Hepatocyte (in vitro differentiated cells): Measurements from ENCODE around the gene PAQR9. TPM values are rescaled to one million over a fixed set of nuclear protein-coding genes. Genes with fewer than 3 reads are reported as not detected.
A peak's percentile ranks its signal among the peaks of the same experiment; 100 is the strongest.

Experiments used
- DNase-seq: peaks from one replicate; pipeline ENCODE4 v3.0.0-alpha.2; 2016; ENCODE audit warnings: low spot score
- H2AFZ ChIP-seq: fragments of 200-600 bp; sonication (generic); 2 replicates; pipeline ENCODE4 v1.6.0; 2016; ENCODE audit warnings: antibody characterized with exemption, mild to moderate bottlenecking
- H3K27ac ChIP-seq: fragments of 200-600 bp; sonication (generic); 2 replicates; pipeline ENCODE4 v1.5.1; 2016; ENCODE audit warnings: mild to moderate bottlenecking
- H3K27me3 ChIP-seq: fragments of 200-600 bp; sonication (generic); 2 replicates; pipeline ENCODE4 v1.6.1; 2016
- H3K36me3 ChIP-seq: fragments of 200-600 bp; sonication (generic); replicated peaks from 2 replicates; pipeline ENCODE4 v1.5.1; 2016; ENCODE audit warnings: low read depth; ENCODE audit not compliant: insufficient read depth
- H3K4me1 ChIP-seq: fragments of 200-600 bp; sonication (generic); 2 replicates; pipeline ENCODE4 v1.5.1; 2016; ENCODE audit warnings: mild to moderate bottlenecking, moderate library complexity; ENCODE audit not compliant: insufficient read depth
- H3K4me2 ChIP-seq: fragments of 200-600 bp; sonication (generic); 2 replicates; pipeline ENCODE4 v1.6.0; 2016
- H3K4me3 ChIP-seq: fragments of 200-600 bp; sonication (generic); 2 replicates; pipeline ENCODE4 v1.5.1; 2016; ENCODE audit warnings: mild to moderate bottlenecking
- H3K79me2 ChIP-seq: fragments of 200-600 bp; sonication (generic); 2 replicates; pipeline ENCODE4 v1.6.0; 2017; ENCODE audit warnings: mild to moderate bottlenecking
- H3K9me2 ChIP-seq: fragments of 200-600 bp; sonication (generic); replicated peaks from 2 replicates; pipeline ENCODE4 v1.6.0; 2017; ENCODE audit warnings: mild to moderate bottlenecking; ENCODE audit not compliant: insufficient read depth
- H3K9me3 ChIP-seq: fragments of 200-600 bp; sonication (generic); 2 replicates; pipeline ENCODE4 v1.5.1; 2016; ENCODE audit warnings: low read depth, mild to moderate bottlenecking
- H4K20me1 ChIP-seq: fragments of 200-600 bp; sonication (generic); 2 replicates; pipeline ENCODE4 v1.6.0; 2016; ENCODE audit warnings: mild to moderate bottlenecking; ENCODE audit not compliant: insufficient read depth, poor library complexity, severe bottlenecking
- EZH2 ChIP-seq: fragments of 200-600 bp; sonication (generic); IDR thresholded peaks from 2 replicates; pipeline ENCODE4 v1.6.1; 2016; ENCODE audit warnings: antibody characterized with exemption, mild to moderate bottlenecking, borderline replicate concordance
- EZH2phosphoT487 ChIP-seq: fragments of 200-600 bp; sonication (generic); IDR thresholded peaks from one replicate; pipeline ENCODE4 v1.6.1; 2018; ENCODE audit warnings: antibody characterized with exemption, mild to moderate bottlenecking, low read depth, moderate library complexity; ENCODE audit not compliant: unreplicated experiment, severe bottlenecking
- WGBS: methylation state at CpG from one replicate; pipeline ENCODE4 v1.1.6; 2016; ENCODE audit warnings: low lambda C conversion rate; ENCODE audit errors: missing lambda C conversion rate; 5-methylcytosine and 5-hydroxymethylcytosine counted together
- polyA plus RNA-seq: library from polyadenylated mRNA; unstranded; fragments of >200 nt; fragmentation: Nextera tagmentation; extraction: Ambion mirVana; gene quantifications from 2 replicates; pipeline ENCODE4 v1.2.1, GENCODE V29; 2016
- total RNA-seq: library from RNA; depleted of rRNA; stranded (reverse); fragments of >200 nt; gene quantifications from 2 replicates; pipeline ENCODE4 v1.2.3, GENCODE V29; 2014
- TF ChIP-seq, protein P1 (sequence below): fragments of 200-600 bp; sonication (generic); IDR thresholded peaks from 2 replicates; pipeline ENCODE4 v1.5.1; 2016; ENCODE audit warnings: antibody characterized with exemption, mild to moderate bottlenecking; ENCODE audit not compliant: poor library complexity

Gene PAQR9, protein sequence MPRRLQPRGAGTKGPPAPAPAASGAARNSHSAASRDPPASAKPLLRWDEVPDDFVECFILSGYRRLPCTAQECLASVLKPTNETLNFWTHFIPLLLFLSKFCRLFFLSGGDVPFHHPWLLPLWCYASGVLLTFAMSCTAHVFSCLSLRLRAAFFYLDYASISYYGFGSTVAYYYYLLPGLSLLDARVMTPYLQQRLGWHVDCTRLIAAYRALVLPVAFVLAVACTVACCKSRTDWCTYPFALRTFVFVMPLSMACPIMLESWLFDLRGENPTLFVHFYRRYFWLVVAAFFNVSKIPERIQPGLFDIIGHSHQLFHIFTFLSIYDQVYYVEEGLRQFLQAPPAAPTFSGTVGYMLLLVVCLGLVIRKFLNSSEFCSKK
- 2.9 and 3.8 TPM in 2 replicates for total RNA-seq
- polyA plus RNA-seq, result 1.3 and 3.8 TPM in 2 replicates

GRCh38 chr3:142963516-142964448 is at the start of gene PAQR9:
PAQR9 (minus strand) TSS chr3:142963674; CDS start chr3:142963336, 338 bp downstream.
- H3K4me1 ChIP-seq, result no peaks in the 10 kb centered on the region
- peaks cover 65% of the 10 kb centered on the region for H3K27me3 ChIP-seq
- H4K20me1 ChIP-seq, result no peaks in the 10 kb centered on the region
- H3K79me2 ChIP-seq, result no peaks in the 10 kb centered on the region
- DNase-seq, result peak; percentile 62
- H3K4me2 ChIP-seq, result peak within 1 kb of the TSS; percentile 97
- 2% methylated on average over 73 of the region's 117 CpGs for WGBS
- peak within 1 kb of the TSS; percentile 72 for H3K4me3 ChIP-seq
- TF ChIP-seq EZH2 (no peak), EZH2phosphoT487 (no peak)
- TF ChIP-seq, protein P1, sequence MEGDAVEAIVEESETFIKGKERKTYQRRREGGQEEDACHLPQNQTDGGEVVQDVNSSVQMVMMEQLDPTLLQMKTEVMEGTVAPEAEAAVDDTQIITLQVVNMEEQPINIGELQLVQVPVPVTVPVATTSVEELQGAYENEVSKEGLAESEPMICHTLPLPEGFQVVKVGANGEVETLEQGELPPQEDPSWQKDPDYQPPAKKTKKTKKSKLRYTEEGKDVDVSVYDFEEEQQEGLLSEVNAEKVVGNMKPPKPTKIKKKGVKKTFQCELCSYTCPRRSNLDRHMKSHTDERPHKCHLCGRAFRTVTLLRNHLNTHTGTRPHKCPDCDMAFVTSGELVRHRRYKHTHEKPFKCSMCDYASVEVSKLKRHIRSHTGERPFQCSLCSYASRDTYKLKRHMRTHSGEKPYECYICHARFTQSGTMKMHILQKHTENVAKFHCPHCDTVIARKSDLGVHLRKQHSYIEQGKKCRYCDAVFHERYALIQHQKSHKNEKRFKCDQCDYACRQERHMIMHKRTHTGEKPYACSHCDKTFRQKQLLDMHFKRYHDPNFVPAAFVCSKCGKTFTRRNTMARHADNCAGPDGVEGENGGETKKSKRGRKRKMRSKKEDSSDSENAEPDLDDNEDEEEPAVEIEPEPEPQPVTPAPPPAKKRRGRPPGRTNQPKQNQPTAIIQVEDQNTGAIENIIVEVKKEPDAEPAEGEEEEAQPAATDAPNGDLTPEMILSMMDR, result no peak
- H3K9me3 ChIP-seq, result no peaks in the 10 kb centered on the region
- no peaks in the 10 kb centered on the region for H3K36me3 ChIP-seq
- H3K9me2 ChIP-seq, result no peaks in the 10 kb centered on the region
- peak within 1 kb of the TSS; percentile 68 for H2AFZ ChIP-seq
- H3K27ac ChIP-seq, result no peak within 1 kb of the TSS

- H3K27ac ChIP-seq, result no peak overlapping the region
- no peaks in the 10 kb centered on the region for H3K4me1 ChIP-seq
- no peak overlapping the region for H3K4me3 ChIP-seq
- 93% methylated on average over 3 of the region's 3 CpGs for WGBS
- peaks cover 46% of the 10 kb centered on the region for H4K20me1 ChIP-seq
- H3K27me3 ChIP-seq, result no peaks in the 10 kb centered on the region
- no peak overlapping the region for H2AFZ ChIP-seq
- TF ChIP-seq EZH2 (no peak), EZH2phosphoT487 (no peak)
- TF ChIP-seq, protein P1, result no peak
- no peaks in the 10 kb centered on the region for H3K36me3 ChIP-seq
- H3K79me2 ChIP-seq, result peaks cover 77% of the 10 kb centered on the region
- no peak overlapping the region for H3K4me2 ChIP-seq
- DNase-seq, result no peak
- H3K9me2 ChIP-seq, result no peaks in the 10 kb centered on the region
- H3K9me3 ChIP-seq, result no peaks in the 10 kb centered on the region
Measured at GRCh38 chr3:143011705-143012104, 48.2 kb upstream of the PAQR9 start.

DNA sequence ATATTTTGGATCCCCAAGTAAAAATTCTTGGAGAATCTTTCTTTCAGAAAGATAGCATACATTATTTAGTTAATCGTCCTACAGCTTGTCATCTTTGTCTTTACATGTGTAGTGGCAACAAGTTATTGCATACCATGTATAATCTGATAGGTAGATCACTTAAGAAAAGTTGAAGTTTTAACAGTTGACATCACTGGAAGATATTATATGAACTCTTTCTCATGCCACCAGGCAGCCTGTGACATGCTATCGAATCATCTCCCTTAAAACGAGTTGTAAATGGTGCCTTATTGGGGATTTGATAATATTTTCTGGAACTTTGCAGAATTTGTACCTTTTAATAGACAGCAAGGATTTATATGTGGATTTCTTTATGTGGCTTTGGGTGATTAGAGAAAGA is 46.5 kb upstream of the PAQR9 start:
- DNase-seq, result no peak
- Histone ChIP-seq H3K9me3 (no peaks in the 10 kb centered on the region), H3K27ac (no peak overlapping the region), H4K20me1 (peaks cover 63% of the 10 kb centered on the region), H3K4me3 (no peak overlapping the region), H3K36me3 (no peaks in the 10 kb centered on the region), H3K4me1 (no peaks in the 10 kb centered on the region), H2AFZ (no peak overlapping the region), H3K9me2 (no peaks in the 10 kb centered on the region), H3K27me3 (no peaks in the 10 kb centered on the region), H3K4me2 (no peak overlapping the region), H3K79me2 (peaks cover 91% of the 10 kb centered on the region)
- WGBS, result 93% methylated on average over 3 of the region's 3 CpGs
- TF ChIP-seq, protein P1, result no peak
- no peak for TF ChIP-seq EZH2
- no peak for TF ChIP-seq EZH2phosphoT487
